H1 (cell line): ENCODE results near the gene PRODH2. TPM values are rescaled to one million over a fixed set of nuclear protein-coding genes. Genes with fewer than 3 reads are reported as not detected.

Experiments used
- CTCF ChIA-PET: fragments of 300-600 bp; sonication (Branson Sonifier 250); formaldehyde crosslinking; loops from one replicate; lab custom pipeline; 2021; ENCODE audit not compliant: partially characterized antibody; lab: Charles Lee
- POLR2A ChIA-PET: fragments of 300-600 bp; sonication (Branson Sonifier 250); formaldehyde crosslinking; loops from one replicate; lab custom pipeline; 2021; ENCODE audit warnings: inconsistent platforms; ENCODE audit not compliant: partially characterized antibody; lab: Charles Lee
- DNase-seq, 2 experiments: peaks; one replicate each; pipeline versions ENCODE4 v3.0.0 to v3.0.0-alpha.2; 2010 to 2022; ENCODE audit warnings: low spot score in 2 of 2, low read depth in 1 of 2, mixed read lengths in 1 of 2
- FAIRE-seq: peaks from 2 replicates; lab custom pipeline; 2011; peaks lifted over from hg19 to GRCh38; lab: Jason Lieb, UNC
- H2AFZ ChIP-seq: 2 replicates; pipeline ENCODE4 v1.8.1; 2012; ENCODE audit warnings: low read length, inconsistent platforms
- H2AK5ac ChIP-seq: 2 replicates; pipeline ENCODE4 v1.6.1; 2013; ENCODE audit warnings: low read depth, low read length
- H2BK120ac ChIP-seq: replicated peaks from 2 replicates; pipeline ENCODE3; 2013; ENCODE audit warnings: low read depth, low read length, inconsistent platforms
- H2BK12ac ChIP-seq: 2 replicates; pipeline ENCODE4 v1.6.1; 2013; ENCODE audit warnings: low read depth, low read length
- H2BK15ac ChIP-seq: 2 replicates; pipeline ENCODE4 v1.6.1; 2013; ENCODE audit warnings: low read length
- H2BK20ac ChIP-seq: 2 replicates; pipeline ENCODE4 v1.6.1; 2013; ENCODE audit warnings: low read length
- H2BK5ac ChIP-seq: 2 replicates; pipeline ENCODE4 v1.6.1; 2013; ENCODE audit warnings: low read depth, low read length
- H3K14ac ChIP-seq: 2 replicates; pipeline ENCODE4 v1.6.1; 2013; ENCODE audit warnings: inconsistent platforms; ENCODE audit not compliant: insufficient read length
- H3K18ac ChIP-seq: 2 replicates; pipeline ENCODE4 v1.6.1; 2013; ENCODE audit warnings: low read length; ENCODE audit errors: extremely low read depth
- H3K23ac ChIP-seq: 2 replicates; pipeline ENCODE4 v1.6.1; 2013; ENCODE audit warnings: inconsistent platforms; ENCODE audit not compliant: insufficient read length
- H3K23me2 ChIP-seq: 2 replicates; pipeline ENCODE4 v1.6.1; 2013; ENCODE audit warnings: low read depth, low read length
- H3K27ac ChIP-seq: 2 replicates; pipeline ENCODE4 v1.6.1; 2011; ENCODE audit warnings: low read depth, low read length, inconsistent platforms
- H3K27me3 ChIP-seq, 4 experiments: replicated peaks in 1 of 4; 1 replicate in 1 of 4; 2 replicates in 3 of 4; pipeline versions ENCODE4 v1.6.1 to v1.8.1; 2011 to 2013; ENCODE audit warnings: low read length in 3 of 4, mild to moderate bottlenecking in 3 of 4, inconsistent platforms in 2 of 4, mixed read lengths in 2 of 4, moderate library complexity in 1 of 4; ENCODE audit not compliant: control insufficient read depth in 3 of 4, insufficient read depth in 3 of 4; ENCODE audit errors: extremely low read depth in 1 of 4
- H3K36me3 ChIP-seq, 4 experiments: 2 replicates each; pipeline versions ENCODE4 v1.6.1 to v1.8.1; 2011 to 2013; ENCODE audit warnings: mild to moderate bottlenecking in 4 of 4, low read length in 3 of 4, moderate library complexity in 2 of 4, control low read depth in 1 of 4, inconsistent platforms in 1 of 4; ENCODE audit not compliant: insufficient read depth in 4 of 4, control insufficient read depth in 2 of 4
- H3K4ac ChIP-seq: replicated peaks from 2 replicates; pipeline ENCODE3; 2013; ENCODE audit warnings: low read length, low read depth, mixed read lengths, inconsistent platforms; ENCODE audit not compliant: insufficient read length
- H3K4me1 ChIP-seq, 4 experiments: replicated peaks in 1 of 4; 1 replicate in 1 of 4; 2 replicates in 3 of 4; pipeline versions ENCODE4 v1.6.1 to v1.8.1; 2011 to 2013; ENCODE audit warnings: low read length in 3 of 4, inconsistent platforms in 2 of 4, mixed read lengths in 1 of 4; ENCODE audit not compliant: insufficient read depth in 4 of 4, control insufficient read depth in 3 of 4
- H3K4me2 ChIP-seq, 2 experiments: 2 replicates each; pipeline versions ENCODE4 v1.6.1 to v1.8.1; 2011 to 2013; ENCODE audit warnings: low read depth in 2 of 2, low read length in 2 of 2, control low read depth in 1 of 2, inconsistent platforms in 1 of 2, mild to moderate bottlenecking in 1 of 2; ENCODE audit not compliant: insufficient read depth in 1 of 2
- H3K4me3 ChIP-seq, 4 experiments: fragments of 200-600, 300-600 bp in 1 of 4; sonication (generic), shearing (Covaris generic), sonication (Bioruptor Twin) in 1 of 4; 2 replicates each; pipeline versions ENCODE4 v1.5.1 to v1.8.1; 2011 to 2016; ENCODE audit warnings: low read length in 4 of 4, low read depth in 3 of 4, control low read depth in 2 of 4, inconsistent platforms in 2 of 4, mild to moderate bottlenecking in 2 of 4, mixed read lengths in 1 of 4, moderate library complexity in 1 of 4; ENCODE audit not compliant: insufficient read depth in 2 of 4; ENCODE audit errors: extremely low read depth in 1 of 4
- H3K56ac ChIP-seq: replicated peaks from 2 replicates; pipeline ENCODE3; 2013; ENCODE audit warnings: low read depth, mild to moderate bottlenecking, mixed read lengths, low read length, inconsistent platforms; ENCODE audit not compliant: insufficient read length
- H3K79me1 ChIP-seq: 2 replicates; pipeline ENCODE4 v1.6.1; 2013; ENCODE audit warnings: low read depth, low read length, control low read depth
- H3K79me2 ChIP-seq, 2 experiments: 2 replicates each; pipeline versions ENCODE4 v1.6.1 to v1.8.1; 2012 to 2013; ENCODE audit warnings: low read length in 2 of 2, mild to moderate bottlenecking in 2 of 2, inconsistent platforms in 1 of 2; ENCODE audit not compliant: insufficient read depth in 2 of 2, control insufficient read depth in 1 of 2
- H3K9ac ChIP-seq, 4 experiments: replicated peaks in 1 of 4; 1 replicate in 1 of 4; 2 replicates in 3 of 4; pipeline versions ENCODE4 v1.6.1 to v1.8.1; 2011 to 2013; ENCODE audit warnings: low read depth in 3 of 4, low read length in 3 of 4, control low read depth in 2 of 4, mild to moderate bottlenecking in 2 of 4, moderate library complexity in 2 of 4, inconsistent platforms in 1 of 4; ENCODE audit errors: extremely low read depth in 1 of 4
- H3K9me3 ChIP-seq, 2 experiments: 2 replicates each; pipeline versions ENCODE4 v1.6.1 to v1.8.1; 2012 to 2013; ENCODE audit warnings: mild to moderate bottlenecking in 2 of 2, moderate library complexity in 2 of 2, control low read depth in 1 of 2, inconsistent platforms in 1 of 2, low read depth in 1 of 2, low read length in 1 of 2, mixed read lengths in 1 of 2; ENCODE audit not compliant: insufficient read depth in 2 of 2
- H4K20me1 ChIP-seq, 2 experiments: replicated peaks in 1 of 2; 2 replicates each; pipeline versions ENCODE3 to v1.8.1; 2011 to 2013; ENCODE audit warnings: inconsistent platforms in 2 of 2, low read length in 2 of 2, mild to moderate bottlenecking in 1 of 2; ENCODE audit not compliant: insufficient read depth in 2 of 2, control insufficient read depth in 1 of 2
- H4K5ac ChIP-seq: 2 replicates; pipeline ENCODE4 v1.6.1; 2013; ENCODE audit warnings: low read length, low read depth, mixed read lengths, inconsistent platforms; ENCODE audit not compliant: insufficient read length
- H4K8ac ChIP-seq: 2 replicates; pipeline ENCODE4 v1.8.0; 2013; ENCODE audit warnings: mild to moderate bottlenecking, moderate library complexity, low read length, inconsistent platforms; ENCODE audit not compliant: insufficient read depth; ENCODE audit errors: extremely low read depth
- H4K91ac ChIP-seq: replicated peaks from 2 replicates; pipeline ENCODE3; 2013; ENCODE audit warnings: low read length, mixed read lengths, inconsistent platforms; ENCODE audit not compliant: insufficient read length
- CBX8 ChIP-seq: fragments of 300-800, 300-1000 bp; sonication (generic); IDR thresholded peaks from 2 replicates; pipeline ENCODE4 v1.7.1; 2016; ENCODE audit warnings: low read depth, low read length, borderline replicate concordance
- EGR1 ChIP-seq: IDR thresholded peaks from 2 replicates; pipeline ENCODE4 v1.6.1; 2011; ENCODE audit warnings: low read depth, low read length, borderline replicate concordance
- KDM4A ChIP-seq: IDR thresholded peaks from one replicate; pipeline ENCODE4 v1.7.1; 2012; ENCODE audit warnings: low read depth, mild to moderate bottlenecking, moderate library complexity, low read length, inconsistent platforms; ENCODE audit not compliant: severe bottlenecking
- KDM5A ChIP-seq: fragments of 200-600 bp; IDR thresholded peaks from 2 replicates; pipeline ENCODE4 v1.7.1; 2012; ENCODE audit warnings: mild to moderate bottlenecking, low read length, inconsistent platforms, mixed read lengths
- MAFK ChIP-seq: IDR thresholded peaks from 2 replicates; pipeline ENCODE4 v1.6.1; 2012; ENCODE audit warnings: low read depth, mild to moderate bottlenecking, improper control_type of control experiment, low read length
- NANOG ChIP-seq: IDR thresholded peaks from 2 replicates; pipeline ENCODE4 v1.6.1; 2011; ENCODE audit warnings: low read length, low read depth, mild to moderate bottlenecking, inconsistent platforms; ENCODE audit not compliant: insufficient read depth, poor library complexity, severe bottlenecking
- RBBP5 ChIP-seq: IDR thresholded peaks from 2 replicates; pipeline ENCODE4 v1.7.1; 2012; ENCODE audit warnings: low read depth, mild to moderate bottlenecking, inconsistent platforms, low read length, moderate library complexity, borderline replicate concordance
- RFX5 ChIP-seq: IDR thresholded peaks from 2 replicates; pipeline ENCODE4 v1.6.1; 2011; ENCODE audit warnings: low read depth, low read length, improper control_type of control experiment, borderline replicate concordance
- SAP30 ChIP-seq: fragments of 300-600 bp; sonication (generic); IDR thresholded peaks from 2 replicates; pipeline ENCODE4 v1.7.1; 2012; ENCODE audit warnings: low read length, moderate library complexity, mild to moderate bottlenecking, inconsistent platforms; ENCODE audit not compliant: insufficient read depth, insufficient replicate concordance
- TAF7 ChIP-seq: optimal IDR thresholded peaks from 2 replicates; pipeline ENCODE3; 2011; ENCODE audit warnings: low read depth, mild to moderate bottlenecking, inconsistent platforms, low read length, moderate library complexity, borderline replicate concordance
- ZNF274 ChIP-seq: IDR thresholded peaks from 2 replicates; pipeline ENCODE4 v1.7.0; 2012; ENCODE audit warnings: low read length, borderline replicate concordance; ENCODE audit errors: extremely low read depth
- whole genome bisulfite sequencing, 2 experiments: shearing (Covaris generic) in 1 of 2; methylation state at CpG; one replicate each; pipeline versions ENCODE4 v1.1.6 to v1.1.7; 2013 to 2015; ENCODE audit warnings: low lambda C conversion rate in 2 of 2, mixed read lengths in 2 of 2, inconsistent platforms in 1 of 2, low coverage in 1 of 2, missing lambda C conversion rate in 1 of 2; ENCODE audit not compliant: insufficient replicate concordance in 2 of 2, insufficient coverage in 1 of 2, insufficient read length in 1 of 2; ENCODE audit errors: extremely low coverage in 1 of 2, missing lambda C conversion rate in 1 of 2; 5-methylcytosine and 5-hydroxymethylcytosine counted together
- polyA plus RNA-seq, 7 experiments: library from polyadenylated mRNA; depleted of rRNA in 3 of 7; stranded (reverse) in 5 of 7; unstranded in 2 of 7; fragments of >200 nt in 5 of 7; fragments of 200-250 nt in 2 of 7; gene quantifications; 1 replicate in 5 of 7; 2 replicates in 1 of 7; 4 replicates in 1 of 7; pipeline versions ENCODE4 v1.2.1 to v1.2.3, GENCODE V29; 2011 to 2013; ENCODE audit warnings: missing spikeins in 2 of 7, mixed read lengths in 2 of 7
- total RNA-seq: library from RNA; stranded (reverse); fragmentation: NEBNext Ultra II Directional; extraction: Animal tissue kit (Norgen Biotek cat#: 25700); gene quantifications from 2 replicates; pipeline ENCODE4 v1.2.1, GENCODE V29; 2021
- TF ChIP-seq, protein P1 (sequence below): IDR thresholded peaks from 2 replicates; pipeline ENCODE4 v1.6.1; 2012; ENCODE audit warnings: inconsistent platforms

The PRODH2 gene
- total and polyA plus RNA-seq, 2 of the 8 experiments (the other 6 are each of a cell fraction or from before 2014, with no cell fraction given) = not detected

DNA sequence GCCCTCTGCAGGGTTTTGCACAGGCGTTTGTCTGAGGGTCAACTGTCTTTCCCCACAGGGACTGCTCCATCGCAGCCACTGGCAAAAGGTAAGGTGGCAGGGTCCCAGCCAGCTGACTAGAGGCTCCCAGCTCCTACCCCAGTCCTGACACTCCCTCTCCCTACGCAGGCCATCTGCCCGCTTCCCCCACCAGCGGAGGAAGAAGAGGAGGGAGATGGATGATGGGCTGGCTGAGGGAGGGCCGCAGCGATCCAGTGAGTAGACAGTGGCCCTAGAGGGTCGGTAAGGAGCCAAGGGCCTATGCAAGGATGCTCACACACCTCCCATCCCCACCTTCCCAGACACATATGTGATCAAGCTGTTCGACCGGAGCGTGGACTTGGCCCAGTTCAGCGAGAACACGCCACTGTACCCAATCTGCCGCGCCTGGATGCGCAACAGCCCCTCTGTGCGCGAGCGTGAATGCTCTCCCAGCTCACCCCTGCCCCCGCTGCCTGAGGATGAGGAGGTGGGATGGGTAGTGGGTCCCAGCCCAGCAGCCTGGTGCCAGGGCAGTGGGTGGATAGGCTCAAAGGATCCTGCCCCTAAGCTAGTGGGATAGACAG lies 59.8 kb downstream of the PRODH2 start:
- no peaks in the 10 kb centered on the region for H3K9me3 ChIP-seq
- FAIRE-seq = no peak
- TF ChIP-seq CBX8 = no peak
- TF ChIP-seq RBBP5 = no peak
- TF ChIP-seq TAF7 = no peak
- no peak for TF ChIP-seq KDM5A
- no peak for TF ChIP-seq KDM4A
- TF ChIP-seq RFX5 = no peak
- TF ChIP-seq MAFK = no peak
- TF ChIP-seq ZNF274 = no peak
- TF ChIP-seq, protein P1, sequence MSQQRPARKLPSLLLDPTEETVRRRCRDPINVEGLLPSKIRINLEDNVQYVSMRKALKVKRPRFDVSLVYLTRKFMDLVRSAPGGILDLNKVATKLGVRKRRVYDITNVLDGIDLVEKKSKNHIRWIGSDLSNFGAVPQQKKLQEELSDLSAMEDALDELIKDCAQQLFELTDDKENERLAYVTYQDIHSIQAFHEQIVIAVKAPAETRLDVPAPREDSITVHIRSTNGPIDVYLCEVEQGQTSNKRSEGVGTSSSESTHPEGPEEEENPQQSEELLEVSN = no peak
- no peak for TF ChIP-seq SAP30
- TF ChIP-seq EGR1 = no peak
- no peak for TF ChIP-seq NANOG

More for the DNA sequence above, 59.8 kb downstream of the PRODH2 start:
- Histone ChIP-seq H3K36me3 (no peaks in the 10 kb centered on the region), H2AFZ (no peak overlapping the region), H3K27me3 (peaks cover 0 to 17% (median 11%) of the 10 kb centered on the region in 4 experiments; a peak in 5 of 7 replicates), H3K23ac (no peak overlapping the region), H3K18ac (no peak overlapping the region), H3K4me1 (peaks cover 0 to 18% (median 10%) of the 10 kb centered on the region in 4 experiments; a peak in 5 of 7 replicates), H2AK5ac (no peak overlapping the region), H3K4me3 (no peak overlapping the region), H3K56ac (no peak overlapping the region), H3K79me1 (no peaks in the 10 kb centered on the region), H3K79me2 (no peaks in the 10 kb centered on the region), H3K14ac (no peak overlapping the region), H3K9ac (no peak overlapping the region; a peak in 1 of 7 replicates), H2BK15ac (no peak overlapping the region), H3K4me2 (no peak overlapping the region), H4K8ac (peak overlapping the region; percentile 12), H4K5ac (no peak overlapping the region), H3K27ac (no peak overlapping the region), H4K91ac (no peak overlapping the region), H3K4ac (no peak overlapping the region), H2BK20ac (no peak overlapping the region), H2BK12ac (no peak overlapping the region), H2BK5ac (no peak overlapping the region), H4K20me1 (no peaks in the 10 kb centered on the region), H2BK120ac (no peak overlapping the region), H3K23me2 (peaks cover 17% of the 10 kb centered on the region)
- no peak for DNase-seq
- ChIA-PET CTCF (interaction anchor here (1.3 kb wide), 1 partner anchor 12 kb away, joined by 4 read pairs; no protein-coding TSS in a partner anchor), POLR2A (interaction anchor here (1.0 kb wide), 2 partner anchors 8 to 12 kb away, joined by 3 to 4 read pairs; no protein-coding TSS in a partner anchor)
- 93% methylated on average over 20 of the region's 20 CpGs; no CpG with 5 or more reads in 1 of the 2 experiments for WGBS, 2 experiments
